H7 (cell line): Measurements from ENCODE around the gene ANK3. TPM values are rescaled to one million over a fixed set of nuclear protein-coding genes. Genes with fewer than 3 reads are reported as not detected.

Source experiments
- DNase-seq: peaks from one replicate; pipeline ENCODE4 v3.0.0; 2012
- H3K27me3 ChIP-seq: 2 replicates; pipeline ENCODE4 v1.6.0; 2011; ENCODE audit warnings: mild to moderate bottlenecking, low read length; ENCODE audit not compliant: control insufficient read depth, insufficient read depth
- H3K36me3 ChIP-seq: replicated peaks from 2 replicates; pipeline ENCODE4 v1.5.1; 2011; ENCODE audit warnings: low read length; ENCODE audit not compliant: control insufficient read depth, insufficient read depth
- H3K4me3 ChIP-seq: 2 replicates; pipeline ENCODE4 v1.5.1; 2011; ENCODE audit warnings: low read depth, mild to moderate bottlenecking, control low read depth, low read length, moderate library complexity; ENCODE audit not compliant: insufficient read depth
- total RNA-seq: library from RNA; depleted of rRNA; stranded (reverse); fragments of >200 nt; shearing (Covaris generic); gene quantifications from 2 replicates; pipeline ENCODE4 v1.2.3, GENCODE V29; 2014

ANK3 gene
- total RNA-seq, 1 experiment from 2014 or later = 21.7 TPM

- DNase-seq = no peak
- Histone ChIP-seq H3K36me3 (no peaks in the 10 kb centered on the region), H3K27me3 (no peaks in the 10 kb centered on the region), H3K4me3 (no peak overlapping the region)
These were observed 202.0 kb downstream of the ANK3 start for GRCh38 chr10:60187691-60188090.

- Histone ChIP-seq H3K27me3 (no peaks in the 10 kb centered on the region), H3K4me3 (no peak overlapping the region), H3K36me3 (no peaks in the 10 kb centered on the region)
- DNase-seq = no peak
These were observed 203.2 kb downstream of the ANK3 start for GRCh38 chr10:60186315-60187071.

GRCh38 chr10:60185421-60185820, 204.3 kb downstream of the ANK3 start:
- Histone ChIP-seq H3K4me3 (no peak overlapping the region), H3K36me3 (no peaks in the 10 kb centered on the region), H3K27me3 (no peaks in the 10 kb centered on the region)
- no peak for DNase-seq

- H3K36me3 ChIP-seq = no peaks in the 10 kb centered on the region
- H3K4me3 ChIP-seq = no peak overlapping the region
- no peak for DNase-seq
- no peaks in the 10 kb centered on the region for H3K27me3 ChIP-seq
These were observed 207.0 kb downstream of the ANK3 start for GRCh38 chr10:60182691-60183090.

- H3K27me3 ChIP-seq = no peaks in the 10 kb centered on the region
- no peak overlapping the region for H3K4me3 ChIP-seq
- no peak for DNase-seq
- H3K36me3 ChIP-seq = no peaks in the 10 kb centered on the region
These were observed 212.8 kb downstream of the ANK3 start for GRCh38 chr10:60176925-60177324.

- H3K36me3 ChIP-seq = no peaks in the 10 kb centered on the region
- H3K4me3 ChIP-seq = no peak overlapping the region
- no peaks in the 10 kb centered on the region for H3K27me3 ChIP-seq
- no peak for DNase-seq
These were observed 214.2 kb downstream of the ANK3 start for GRCh38 chr10:60175441-60175971.

- H3K36me3 ChIP-seq = no peaks in the 10 kb centered on the region
- H3K4me3 ChIP-seq = no peak overlapping the region
- H3K27me3 ChIP-seq = no peaks in the 10 kb centered on the region
- no peak for DNase-seq
These were observed 217.2 kb downstream of the ANK3 start for GRCh38 chr10:60172363-60172990.

- no peak for DNase-seq
- no peak overlapping the region for H3K4me3 ChIP-seq
- no peaks in the 10 kb centered on the region for H3K27me3 ChIP-seq
- H3K36me3 ChIP-seq = no peaks in the 10 kb centered on the region
These were observed 218.2 kb downstream of the ANK3 start for GRCh38 chr10:60171436-60172013.

GRCh38 chr10:60170250-60170649, 219.4 kb downstream of the ANK3 start:
- H3K27me3 ChIP-seq = no peaks in the 10 kb centered on the region

GRCh38 chr10:60169111-60169510, 220.6 kb downstream of the ANK3 start:
- no peaks in the 10 kb centered on the region for H3K36me3 ChIP-seq
- H3K4me3 ChIP-seq = no peak overlapping the region
- no peak for DNase-seq
- H3K27me3 ChIP-seq = no peaks in the 10 kb centered on the region

More at GRCh38 chr10:60170250-60170649, 219.4 kb downstream of the ANK3 start:
- Histone ChIP-seq H3K4me3 (no peak overlapping the region), H3K36me3 (no peaks in the 10 kb centered on the region)
- DNase-seq = no peak

GRCh38 chr10:60167050-60167449, 222.6 kb downstream of the ANK3 start:
- no peaks in the 10 kb centered on the region for H3K36me3 ChIP-seq
- no peak for DNase-seq

GRCh38 chr10:60163786-60164185, 225.9 kb downstream of the ANK3 start:
- no peak for DNase-seq
- no peaks in the 10 kb centered on the region for H3K27me3 ChIP-seq
- H3K36me3 ChIP-seq = no peaks in the 10 kb centered on the region
- H3K4me3 ChIP-seq = no peak overlapping the region

More at GRCh38 chr10:60167050-60167449, 222.6 kb downstream of the ANK3 start:
- Histone ChIP-seq H3K27me3 (no peaks in the 10 kb centered on the region), H3K4me3 (no peak overlapping the region)

GRCh38 chr10:60162631-60163030, 227.0 kb downstream of the ANK3 start:
- no peaks in the 10 kb centered on the region for H3K27me3 ChIP-seq
- H3K36me3 ChIP-seq = no peaks in the 10 kb centered on the region
- no peak overlapping the region for H3K4me3 ChIP-seq
- DNase-seq = no peak

GRCh38 chr10:60155943-60156683, 233.6 kb downstream of the ANK3 start:
- no peaks in the 10 kb centered on the region for H3K27me3 ChIP-seq
- no peak overlapping the region for H3K4me3 ChIP-seq
- no peaks in the 10 kb centered on the region for H3K36me3 ChIP-seq
- no peak for DNase-seq
